A673 (cell line): ENCODE results near the gene MGMT.

ENCODE experiments used
- CTCF ChIP-seq: fragments of 300-800, 200-600 bp; sonication (generic); conservative IDR thresholded peaks from 2 replicates; pipeline ENCODE4 v1.5.1; 2017; ENCODE audit warnings: low read depth, mild to moderate bottlenecking, antibody characterized with exemption, low read length, moderate library complexity, mixed read lengths
- EZH2 ChIP-seq: fragments of 200-600 bp; sonication (generic); IDR thresholded peaks from 2 replicates; pipeline ENCODE4 v1.6.1; 2017; ENCODE audit warnings: borderline replicate concordance, low read depth, mild to moderate bottlenecking, mixed read lengths, antibody characterized with exemption, low read length; ENCODE audit not compliant: poor library complexity, severe bottlenecking

- no peak for TF ChIP-seq CTCF
- TF ChIP-seq EZH2 = no peak
Observed at GRCh38 chr10:129778571-129778970, 311.5 kb downstream of the MGMT start.
